GM18517 (cell line): ENCODE data around the gene H2AZ2.
A peak's percentile ranks its signal among the peaks of the same experiment; 100 is the strongest.
"Not testable (repeated sequence)": the region's sequence is repeated elsewhere in the genome, so short reads cannot be mapped to it uniquely, and the experiment has no call there.

ENCODE experiments used
- ATAC-seq: cut with Tn5 transposase; IDR thresholded peaks from one replicate; pipeline ENCODE4 v1.9.1; 2021; ENCODE audit warnings: mild to moderate bottlenecking, moderate library complexity; ENCODE audit not compliant: unreplicated experiment

Gene H2AZ2

DNA sequence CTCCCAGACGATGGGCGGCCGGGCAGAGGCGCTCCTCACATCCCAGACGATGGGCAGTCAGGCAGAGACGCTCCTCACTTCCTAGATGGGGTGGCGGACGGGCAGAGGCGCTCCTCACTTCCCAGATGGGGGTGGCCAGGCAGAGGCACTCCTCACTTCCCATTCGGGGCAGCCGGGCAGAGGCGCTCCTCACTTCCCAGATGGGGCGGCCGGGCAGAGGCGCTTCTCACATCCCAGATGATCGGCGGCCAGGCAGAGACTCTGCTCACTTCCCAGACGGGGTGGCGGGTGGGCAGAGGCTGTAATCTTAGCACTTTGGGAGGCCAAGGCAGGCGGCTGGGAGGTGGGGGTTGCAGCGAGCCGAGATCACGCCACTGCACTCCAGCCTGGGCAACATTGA, 24.0 kb upstream of the H2AZ2 start:
- ATAC-seq, result not testable (repeated sequence)

DNA sequence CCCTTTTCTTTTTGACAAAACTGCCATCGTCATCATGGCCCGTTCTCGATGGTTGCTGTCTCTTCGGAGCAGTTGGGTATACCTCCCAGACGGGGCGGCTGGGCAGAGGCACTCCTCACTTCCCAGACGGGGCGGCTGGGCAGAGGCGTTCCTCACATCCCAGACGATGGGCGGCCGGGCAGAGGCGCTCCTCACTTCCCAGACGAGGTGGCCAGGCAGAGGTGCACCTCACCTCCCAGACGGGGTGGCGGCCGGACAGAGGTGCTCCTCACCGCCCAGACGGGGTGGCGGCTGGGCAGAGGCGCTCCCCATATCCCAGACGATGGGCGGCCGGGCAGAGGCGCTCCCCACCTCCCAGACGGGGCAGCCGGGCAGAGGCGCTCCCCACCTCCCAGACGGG, 22.9 kb upstream of the H2AZ2 start:
- not testable (repeated sequence) for ATAC-seq

DNA sequence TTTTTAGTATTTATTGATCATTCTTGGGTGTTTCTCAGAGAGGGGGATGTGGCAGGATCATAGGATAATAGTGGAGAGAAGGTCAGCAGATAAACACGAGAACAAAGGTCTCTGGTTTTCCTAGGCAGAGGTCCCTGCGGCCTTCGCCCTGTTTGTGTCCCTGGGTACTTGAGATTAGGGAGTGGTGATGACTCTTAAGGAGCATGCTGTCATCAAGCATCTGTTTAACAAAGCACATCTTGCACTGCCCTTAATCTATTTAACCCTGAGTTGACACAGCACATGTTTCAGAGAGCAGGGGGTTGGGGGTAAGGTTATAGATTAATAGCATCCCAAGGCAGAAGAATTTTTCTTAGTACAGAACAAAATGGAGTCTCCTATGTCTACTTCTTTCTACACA, 22.4 kb upstream of the H2AZ2 start:
- not testable (repeated sequence) for ATAC-seq

DNA sequence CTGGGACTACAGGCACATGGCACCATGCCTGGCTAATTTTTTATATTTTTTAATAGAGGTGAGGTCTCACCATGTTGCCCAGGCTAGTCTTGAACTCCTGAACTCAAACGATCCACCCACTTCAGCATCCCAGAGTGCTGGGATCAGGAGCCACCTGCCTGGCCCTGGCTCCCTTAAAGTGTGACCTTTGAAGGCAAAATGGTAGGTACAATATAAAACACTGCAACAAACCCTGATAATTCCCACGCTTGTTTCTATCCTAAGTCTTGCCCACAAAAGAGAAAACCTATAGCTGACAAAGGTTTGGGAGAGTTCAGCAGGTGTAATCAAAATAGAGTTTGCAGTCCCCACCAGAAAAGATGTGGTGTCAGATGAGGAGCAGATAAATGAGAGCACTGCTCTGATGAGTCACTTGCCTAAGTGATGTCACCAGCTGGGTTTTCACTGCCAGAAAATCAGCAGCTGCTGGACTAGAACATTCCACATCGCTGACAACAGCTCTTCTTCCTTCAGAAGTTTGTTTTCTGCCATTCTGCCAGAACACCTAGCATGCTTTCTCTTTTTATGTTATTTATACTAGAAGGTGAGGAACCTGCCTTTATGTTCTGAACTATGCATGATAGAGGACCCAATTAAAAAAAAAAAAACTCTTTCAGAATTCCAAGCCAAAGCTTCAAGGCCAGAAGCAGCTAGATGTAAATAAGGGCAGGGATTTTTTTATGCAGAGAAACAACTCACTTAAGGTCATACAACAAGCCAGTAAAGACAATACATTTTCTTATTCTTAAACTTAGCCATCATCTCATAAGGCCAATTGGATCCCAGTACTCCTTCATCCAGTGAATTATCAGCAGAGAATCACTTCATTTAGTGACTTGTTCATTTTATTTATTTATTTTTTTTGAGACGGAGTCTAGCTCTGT, 19.4 kb upstream of the H2AZ2 start:
- ATAC-seq, result no peak

DNA sequence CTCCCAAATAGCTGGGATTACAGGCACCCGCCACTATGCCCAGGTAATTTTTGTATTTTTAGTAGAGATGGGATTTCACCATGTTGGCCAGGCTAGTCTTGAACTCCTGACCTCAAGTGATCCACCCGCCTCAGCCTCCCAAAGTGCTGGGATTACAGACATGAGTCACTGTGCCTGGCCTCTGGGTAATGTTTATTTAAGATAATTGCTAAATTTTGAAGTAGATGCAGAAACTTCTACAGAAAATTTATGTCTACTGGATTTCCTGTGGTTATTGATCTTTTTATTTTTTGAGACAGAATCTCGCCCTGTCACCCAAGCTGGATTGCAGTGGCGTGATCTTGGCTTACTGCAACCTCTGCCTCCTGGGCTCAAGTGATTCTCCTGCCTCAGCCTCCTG, 14.1 kb upstream of the H2AZ2 start:
- not testable (repeated sequence) for ATAC-seq

DNA sequence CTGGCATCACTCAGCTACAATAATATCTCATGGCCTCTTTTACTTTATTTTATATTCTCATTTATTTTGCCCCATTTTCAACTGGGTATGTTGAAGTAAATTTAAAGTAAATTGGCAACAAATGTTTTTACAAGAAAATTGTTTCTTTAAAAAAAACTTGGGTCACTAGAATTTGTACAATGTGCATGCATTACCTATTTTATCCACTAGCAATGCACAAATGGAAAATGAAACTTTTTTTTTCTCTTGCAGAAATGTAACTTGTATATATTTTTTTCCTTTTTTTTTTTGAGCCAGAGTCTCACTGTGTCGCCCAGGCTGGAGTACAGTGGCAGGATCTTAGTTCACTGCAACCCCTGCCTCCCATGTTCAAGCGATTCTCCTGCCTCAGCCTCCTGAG, 10.3 kb upstream of the H2AZ2 start:
- ATAC-seq, result no peak

DNA sequence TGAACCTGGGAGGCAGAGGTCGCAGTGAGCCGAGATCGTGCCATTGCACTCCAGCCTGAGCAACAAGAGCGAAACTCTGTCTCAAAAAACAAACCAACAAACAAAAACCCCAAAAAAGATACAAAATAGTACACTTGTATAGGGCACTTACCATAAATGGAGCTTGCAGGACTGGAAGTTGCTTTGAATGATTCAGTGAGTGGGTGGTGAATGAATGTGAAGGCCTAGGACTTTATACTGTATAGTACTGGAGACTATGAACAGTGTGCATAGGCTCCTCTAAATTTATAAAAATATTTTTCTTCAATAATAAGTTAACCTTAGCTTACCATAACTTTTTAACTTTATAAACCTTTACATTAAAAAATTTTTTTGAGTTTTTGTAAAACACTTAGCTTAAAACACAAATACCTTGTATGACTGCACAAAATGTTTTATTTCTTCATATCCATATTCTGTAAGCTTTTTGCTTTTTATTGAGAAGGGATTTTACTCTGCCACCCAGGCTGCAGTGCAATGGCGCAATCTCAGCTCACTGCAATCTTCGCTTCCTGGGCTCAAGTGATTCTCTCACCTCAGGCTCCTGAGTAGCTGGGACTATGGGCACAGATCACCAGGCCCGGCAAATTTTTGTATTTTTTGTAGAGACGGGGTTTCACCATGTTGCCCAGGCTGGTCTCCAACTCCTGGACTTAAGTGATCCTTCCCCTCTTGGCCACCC, 6.9 kb upstream of the H2AZ2 start:
- no peak for ATAC-seq

DNA sequence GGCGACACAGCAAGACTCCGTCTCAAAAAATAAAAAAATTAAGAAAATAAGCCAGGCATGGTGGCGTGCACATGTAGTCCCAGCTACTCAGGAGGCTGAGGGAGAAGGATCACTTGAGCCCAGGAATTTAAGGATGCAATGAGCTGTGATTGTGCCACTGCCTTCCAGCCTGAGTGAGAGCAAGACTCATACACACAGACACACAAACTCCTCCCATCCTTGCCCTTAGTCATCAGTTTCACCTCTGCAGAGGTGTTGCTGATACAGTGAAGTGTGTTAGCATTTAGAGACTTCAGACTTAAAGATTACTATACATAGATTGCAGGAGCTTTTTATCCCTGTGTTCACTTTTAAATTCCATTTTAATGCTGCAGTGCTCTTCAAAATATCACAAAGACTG, 5.5 kb upstream of the H2AZ2 start:
- ATAC-seq, result no peak

DNA sequence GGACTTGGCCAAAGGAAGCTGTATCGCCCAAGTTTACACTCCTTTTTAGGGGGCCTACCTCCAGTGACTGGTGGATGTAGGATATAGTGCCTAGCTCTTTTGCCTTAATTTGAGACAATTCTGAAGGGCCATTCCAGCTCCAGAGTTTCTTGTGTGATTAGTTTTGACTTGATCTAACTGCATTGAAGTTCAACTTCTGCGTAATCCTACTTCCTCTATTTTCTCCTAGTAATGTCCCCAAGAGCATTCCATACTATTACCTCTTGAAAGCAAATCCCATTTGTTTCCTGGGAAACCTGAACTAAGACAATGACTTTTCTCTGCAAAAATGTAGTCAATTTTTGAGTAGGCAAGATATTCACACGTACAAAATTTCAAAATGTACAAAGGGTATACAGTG, 4.7 kb upstream of the H2AZ2 start:
- no peak for ATAC-seq

DNA sequence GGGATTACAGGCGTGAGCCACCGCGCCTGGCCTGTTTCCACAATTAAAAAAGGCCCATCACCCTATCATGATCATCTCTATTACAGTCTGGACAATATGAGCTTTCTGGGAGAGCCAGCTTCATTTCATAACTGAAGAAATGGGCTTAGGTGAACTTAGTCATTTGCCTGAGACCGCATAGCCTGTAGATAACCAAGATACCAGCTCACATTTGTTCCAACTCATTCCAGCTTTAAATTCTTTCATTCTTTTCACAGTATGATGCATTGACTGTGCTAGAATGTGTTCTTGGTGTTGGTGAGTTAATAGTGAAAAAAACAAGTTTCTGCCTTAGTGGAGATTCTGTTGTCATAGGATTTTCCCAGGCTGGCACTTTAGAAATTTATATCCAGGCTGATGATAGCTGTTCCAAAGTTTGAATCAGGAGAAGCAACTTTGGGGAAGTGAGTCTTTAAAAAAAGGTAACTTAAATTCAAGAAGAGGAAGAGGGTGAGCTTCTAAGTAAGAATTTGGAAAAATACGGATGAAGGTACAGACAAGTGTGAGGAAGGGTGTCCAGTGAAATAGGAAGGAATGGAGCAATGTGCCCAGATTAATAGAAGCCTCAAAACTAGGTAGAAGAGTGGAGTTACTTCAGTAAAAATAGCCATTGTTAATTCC, 2.1 kb upstream of the H2AZ2 start:
- ATAC-seq, result no peak

DNA sequence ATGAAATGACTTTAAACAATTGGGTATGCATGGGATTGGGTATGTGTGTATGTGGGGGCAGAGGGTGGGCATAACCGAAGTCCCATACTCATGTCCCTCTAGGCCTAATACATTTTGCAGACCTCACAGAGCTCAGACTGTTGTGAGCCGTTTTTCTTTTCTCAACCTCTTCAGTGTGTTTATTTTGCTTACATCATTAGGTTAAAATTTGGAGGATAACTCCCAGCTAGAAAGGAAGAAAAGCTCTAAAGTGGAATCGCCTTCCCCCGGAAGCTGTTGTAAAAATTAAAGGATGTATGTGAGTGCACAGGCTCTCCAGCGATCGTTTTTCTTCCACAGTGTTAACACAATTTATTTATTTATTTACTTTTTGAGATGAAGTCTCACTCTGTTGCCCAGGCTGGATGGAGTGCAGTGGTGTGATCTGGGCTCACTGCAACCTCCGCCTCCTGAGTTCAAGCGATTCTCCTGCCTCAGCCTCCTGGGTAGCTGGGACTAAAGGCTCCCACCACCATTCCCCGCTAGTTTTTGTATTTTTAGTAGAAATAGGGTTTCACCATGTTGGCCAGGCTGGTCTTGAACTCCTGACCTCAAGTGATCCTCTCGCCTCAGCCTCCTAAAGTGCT, 1.5 kb upstream of the H2AZ2 start:
- no peak for ATAC-seq

DNA sequence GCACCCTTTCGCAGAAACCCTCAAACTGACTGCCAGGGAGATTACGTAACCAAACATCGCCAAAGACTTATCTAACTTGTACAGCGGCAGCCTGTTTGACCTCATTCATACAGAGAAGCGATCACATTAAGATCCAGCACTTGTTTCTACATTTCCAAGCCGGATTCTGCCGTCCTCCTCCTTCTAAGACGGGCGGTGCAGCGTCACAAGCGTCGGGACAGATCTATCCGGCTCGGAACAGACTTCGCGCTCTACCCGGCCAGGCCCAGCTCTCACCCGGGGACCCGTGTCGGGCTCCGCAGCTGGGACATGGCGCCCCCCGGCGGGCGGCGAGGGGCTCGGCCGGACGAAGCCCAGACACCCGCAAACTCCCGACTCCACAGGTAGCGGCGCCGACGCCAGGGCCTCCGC, 373 bp downstream of the H2AZ2 start:
- ATAC-seq, result peak; percentile 67

DNA sequence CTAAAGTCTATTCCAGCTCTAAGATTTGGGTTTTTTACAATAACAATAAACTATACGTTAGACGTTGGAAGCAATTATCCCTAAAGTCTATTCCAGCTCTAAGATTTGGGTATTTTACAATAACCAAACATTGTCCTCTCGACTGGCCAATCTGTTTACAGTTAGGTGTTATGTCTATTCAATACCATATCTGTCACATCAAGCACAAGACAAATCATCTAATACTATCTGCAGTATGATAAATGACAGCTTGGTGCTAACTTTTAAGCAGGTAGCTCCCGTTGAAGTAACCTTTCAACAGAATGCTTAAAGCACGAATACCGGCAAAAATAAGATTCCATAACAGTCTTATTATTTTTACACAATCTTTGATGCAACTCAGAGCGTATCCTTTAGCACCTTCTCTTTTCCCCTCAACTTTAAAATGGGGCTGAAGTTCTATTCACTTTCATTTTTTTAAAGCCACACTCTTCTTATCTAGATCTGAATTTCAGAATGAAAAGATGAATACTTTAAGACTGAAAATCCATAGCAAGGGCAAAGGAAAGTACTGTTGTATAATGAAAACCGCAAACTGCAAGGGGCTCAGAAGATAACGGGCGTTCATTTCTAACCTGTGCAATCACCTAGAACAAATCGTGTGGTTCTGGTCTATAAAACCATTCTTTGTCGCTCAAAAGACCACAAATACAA, 925 bp downstream of the H2AZ2 start:
- ATAC-seq, result no peak

DNA sequence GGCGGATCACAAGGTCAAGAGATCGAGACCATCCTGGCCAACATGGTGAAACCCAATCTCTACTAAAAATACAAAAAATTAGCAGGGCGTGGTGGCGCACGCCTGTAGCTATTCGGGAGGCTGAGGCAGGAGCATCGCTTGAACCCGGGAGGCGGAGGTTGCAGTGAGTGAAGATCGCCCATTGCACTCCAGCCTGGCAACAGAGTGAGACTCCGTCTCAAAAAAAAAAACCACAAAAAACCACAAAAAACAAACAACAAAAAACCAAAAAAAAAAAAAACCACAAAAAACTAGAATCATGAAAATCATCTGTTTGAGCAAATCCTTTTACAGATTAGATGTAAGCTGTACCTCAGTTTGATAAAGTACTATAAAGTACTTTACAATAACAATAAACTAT, 1.5 kb downstream of the H2AZ2 start:
- not testable (repeated sequence) for ATAC-seq

DNA sequence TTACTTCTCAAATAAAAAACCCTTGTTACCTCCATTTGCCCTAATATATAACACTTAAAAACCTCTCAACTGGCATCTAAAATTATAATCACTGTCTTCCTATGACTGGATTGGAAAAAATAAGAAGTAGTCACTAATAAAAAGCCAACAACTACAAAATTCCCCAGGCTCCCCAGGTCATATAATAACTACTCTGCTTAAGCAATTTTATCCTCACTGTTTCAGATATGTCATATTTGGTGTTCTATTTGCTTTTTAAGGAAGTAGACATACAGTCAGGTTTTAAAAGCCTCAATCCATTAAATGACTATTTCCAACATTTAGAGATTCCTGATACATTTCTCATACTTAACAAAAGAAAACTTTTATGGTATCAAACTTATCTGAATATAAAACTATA, 2.4 kb downstream of the H2AZ2 start:
- ATAC-seq, result no peak

DNA sequence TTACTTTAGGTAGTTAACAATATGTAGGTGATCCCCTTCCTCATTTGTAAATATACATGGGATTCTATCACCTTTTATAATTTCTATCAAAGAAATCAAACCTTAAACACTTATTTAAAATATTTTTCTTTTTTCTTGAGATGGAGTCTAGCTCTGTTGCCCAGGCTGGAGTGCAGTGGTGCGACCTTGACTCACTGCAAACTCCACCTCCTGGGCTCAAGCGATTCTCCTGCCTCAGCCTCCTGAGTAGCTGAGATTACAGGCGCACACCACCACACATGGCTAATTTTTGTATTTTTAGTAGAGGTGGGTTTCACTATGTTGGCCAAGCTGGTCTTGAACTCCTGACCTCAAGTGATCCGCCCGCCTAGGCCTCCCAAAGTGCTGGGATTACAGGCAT, 4.4 kb downstream of the H2AZ2 start:
- not testable (repeated sequence) for ATAC-seq

DNA sequence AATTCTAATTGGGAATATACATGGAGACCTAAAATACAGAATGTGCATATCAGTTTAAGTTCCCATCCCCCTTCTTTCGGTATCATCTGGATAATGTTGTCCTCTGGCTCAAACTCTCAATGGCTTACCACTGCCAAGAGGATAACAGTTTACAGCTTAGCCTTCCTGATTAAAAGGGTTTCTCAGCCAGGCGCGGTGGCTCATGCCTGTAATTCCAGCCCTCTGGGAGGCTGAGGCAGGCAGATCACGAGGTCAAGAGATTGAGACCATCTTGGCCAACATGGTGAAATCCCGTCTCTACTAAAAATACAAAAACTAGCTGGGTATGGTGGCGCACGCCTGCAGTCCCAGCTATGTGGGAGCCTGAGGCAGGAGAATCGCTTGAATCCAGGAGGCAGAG, 5.2 kb downstream of the H2AZ2 start:
- not testable (repeated sequence) for ATAC-seq

DNA sequence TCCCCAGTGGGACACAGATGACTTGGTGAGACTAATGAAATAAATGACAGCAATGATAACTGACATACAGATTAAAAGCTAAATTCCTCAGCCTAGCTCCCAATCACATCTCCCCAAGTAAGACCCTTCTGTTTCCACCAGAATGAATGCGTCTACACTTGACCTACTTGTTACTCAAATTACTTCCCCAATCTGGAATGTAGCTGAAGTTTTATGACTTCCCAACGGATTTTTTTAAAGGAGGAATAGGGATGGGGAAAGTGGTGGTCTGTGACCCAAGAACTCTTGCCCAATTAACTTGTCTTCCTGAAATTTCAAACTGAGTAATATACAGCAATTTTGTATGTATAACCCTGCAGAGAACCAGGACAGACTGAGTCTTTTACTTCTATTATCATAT, 9.1 kb downstream of the H2AZ2 start:
- no peak for ATAC-seq

DNA sequence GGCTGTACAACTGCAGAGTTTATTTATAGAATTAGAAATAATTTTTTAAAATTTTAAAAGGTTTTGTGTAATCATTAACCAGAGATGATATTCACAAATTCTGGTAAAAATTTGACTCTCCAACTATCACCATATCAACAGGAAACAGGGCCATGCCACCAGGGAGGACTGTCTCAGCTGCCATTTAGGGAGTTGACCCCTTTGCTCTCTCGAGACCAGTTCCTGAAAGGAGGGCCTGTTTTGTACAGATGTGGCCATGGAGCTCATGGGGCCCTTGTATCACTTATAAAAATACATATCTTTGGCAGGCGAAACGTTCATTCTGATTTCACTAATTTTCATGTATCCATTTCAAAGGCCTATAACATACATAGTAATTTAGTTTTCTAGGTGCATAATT, 20.3 kb downstream of the H2AZ2 start:
- ATAC-seq, result no peak

DNA sequence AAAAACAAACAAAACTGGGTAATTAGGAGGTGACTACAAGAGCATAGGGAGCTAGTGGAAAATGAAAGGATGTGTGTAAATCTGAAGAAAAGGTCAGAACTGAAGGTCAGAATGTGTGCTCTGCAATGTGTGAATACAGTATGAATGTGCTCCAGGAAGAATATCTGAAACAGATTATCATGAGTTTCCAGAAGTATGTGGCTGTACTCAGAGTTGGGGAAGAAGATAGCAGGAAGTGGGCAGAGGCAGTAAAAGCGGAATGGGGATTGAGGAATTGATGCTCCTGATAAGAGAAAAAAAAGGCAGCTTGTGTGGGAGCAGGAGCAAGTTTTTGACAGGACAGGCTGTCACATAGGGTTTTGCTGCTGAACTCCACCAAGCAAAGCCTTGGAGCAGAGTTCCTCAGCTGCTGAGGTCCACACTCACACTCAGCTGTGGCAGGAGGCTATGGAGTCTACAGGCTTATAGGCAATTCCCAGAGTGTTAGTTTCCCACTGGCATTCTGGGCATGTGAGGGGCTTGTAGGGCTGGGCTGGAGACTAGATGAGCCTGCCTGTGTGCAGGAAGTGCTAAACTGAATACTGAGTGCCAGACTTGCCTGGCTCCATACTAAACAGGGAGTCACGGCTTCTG, 22.9 kb downstream of the H2AZ2 start:
- ATAC-seq, result no peak
